ENCODE results near the gene RNF208.

- TF ChIP-seq EZH2 (IDR thresholded peaks at IDR 0.05; ENCODE audit: insufficient read depth, poor library complexity, severe bottlenecking) (no peak), EZH2phosphoT487 (IDR thresholded peaks at IDR 0.05; ENCODE audit: insufficient read depth, low read depth) (no peak)
These were observed 39.2 kb downstream of the RNF208 start for GRCh38 chr9:137182836-137183235.

Measured in GM23248 (cell line).